ENCODE measurements around the gene RYR3. TPM values are rescaled to one million over a fixed set of nuclear protein-coding genes. Genes with fewer than 3 reads are reported as not detected.
A peak's percentile ranks its signal among the peaks of the same experiment; 100 is the strongest.

The RYR3 gene
- total and polyA plus RNA-seq, 4 donors, result 0.09 to 1.4 (median 0.47) TPM

DNA sequence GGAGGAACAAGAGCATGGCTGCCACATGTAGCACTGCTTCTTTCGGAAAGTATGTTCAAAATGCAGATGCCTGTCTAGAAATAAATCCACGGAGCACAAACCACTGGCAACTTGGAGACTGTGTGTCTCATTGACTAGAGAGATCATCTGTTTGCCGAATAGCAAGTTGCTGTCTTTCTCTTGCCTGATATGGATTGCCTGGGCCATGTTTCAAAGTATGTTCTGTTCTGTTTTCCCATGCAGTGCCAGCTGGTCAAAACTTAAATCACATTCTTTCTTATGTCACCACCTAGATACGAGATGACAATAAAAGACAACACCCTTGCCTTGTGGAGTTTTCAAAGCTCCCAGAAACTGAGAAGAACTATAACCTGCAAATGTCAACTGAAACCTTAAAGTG is 318.9 kb downstream of the RYR3 start:
- Histone ChIP-seq H3K27me3 (ENCODE audit: control insufficient read depth in 3 of 3, insufficient read depth in 3 of 3, low read length in 2 of 3) (no peaks in the 10 kb centered on the region), H3K9ac (ENCODE audit: insufficient read depth in 1 of 2, low read length in 2 of 2) (no peak overlapping the region), H3K4me1 (ENCODE audit: control insufficient read depth in 5 of 5, insufficient read depth in 5 of 5, low read length in 5 of 5) (no peaks in the 10 kb centered on the region), H3K4me3 (no peak overlapping the region), H3K27ac (ENCODE audit: low read depth in 1 of 2, low read length in 1 of 2) (no peak overlapping the region), H3K36me3 (ENCODE audit: control insufficient read depth in 4 of 4, insufficient read depth in 4 of 4, low read length in 4 of 4) (no peaks in the 10 kb centered on the region), H3K9me3 (ENCODE audit: control insufficient read depth in 4 of 4, insufficient read depth in 3 of 4, low read length in 3 of 4) (no peaks in the 10 kb centered on the region)
- DNase-seq, result no peak
- 82 to 87% methylated on average over 4 of the region's 4 CpGs for WGBS, 2 donors
- TF ChIP-seq, protein P1, sequence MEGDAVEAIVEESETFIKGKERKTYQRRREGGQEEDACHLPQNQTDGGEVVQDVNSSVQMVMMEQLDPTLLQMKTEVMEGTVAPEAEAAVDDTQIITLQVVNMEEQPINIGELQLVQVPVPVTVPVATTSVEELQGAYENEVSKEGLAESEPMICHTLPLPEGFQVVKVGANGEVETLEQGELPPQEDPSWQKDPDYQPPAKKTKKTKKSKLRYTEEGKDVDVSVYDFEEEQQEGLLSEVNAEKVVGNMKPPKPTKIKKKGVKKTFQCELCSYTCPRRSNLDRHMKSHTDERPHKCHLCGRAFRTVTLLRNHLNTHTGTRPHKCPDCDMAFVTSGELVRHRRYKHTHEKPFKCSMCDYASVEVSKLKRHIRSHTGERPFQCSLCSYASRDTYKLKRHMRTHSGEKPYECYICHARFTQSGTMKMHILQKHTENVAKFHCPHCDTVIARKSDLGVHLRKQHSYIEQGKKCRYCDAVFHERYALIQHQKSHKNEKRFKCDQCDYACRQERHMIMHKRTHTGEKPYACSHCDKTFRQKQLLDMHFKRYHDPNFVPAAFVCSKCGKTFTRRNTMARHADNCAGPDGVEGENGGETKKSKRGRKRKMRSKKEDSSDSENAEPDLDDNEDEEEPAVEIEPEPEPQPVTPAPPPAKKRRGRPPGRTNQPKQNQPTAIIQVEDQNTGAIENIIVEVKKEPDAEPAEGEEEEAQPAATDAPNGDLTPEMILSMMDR (IDR thresholded peaks at IDR 0.05; ENCODE audit: control extremely low read depth, extremely low read depth), result no peak
- ATAC-seq (ENCODE audit: insufficient read depth, low FRiP score), result no peak

DNA sequence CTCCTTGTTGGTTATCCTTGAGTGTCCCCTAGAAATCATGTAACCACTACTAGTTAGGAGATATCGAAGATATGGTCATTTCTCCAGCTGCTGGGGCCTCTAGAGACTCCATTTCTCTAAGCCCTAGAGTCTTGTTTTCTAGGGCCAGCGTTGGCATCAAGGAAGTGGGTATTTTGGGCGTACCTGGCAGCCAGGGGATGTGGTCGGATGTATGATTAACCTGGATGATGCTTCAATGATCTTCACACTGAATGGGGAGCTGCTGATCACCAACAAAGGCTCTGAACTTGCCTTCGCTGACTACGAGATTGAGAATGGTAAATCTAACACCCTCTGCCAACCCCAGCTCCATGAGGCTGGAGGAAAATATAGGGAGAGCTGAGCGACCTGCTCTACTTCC is 325.5 kb downstream of the RYR3 start:
- no peak overlapping the region for H3K4me3 ChIP-seq
- no peak overlapping the region for H3K9ac ChIP-seq (ENCODE audit: insufficient read depth in 1 of 2, low read length in 2 of 2)
- no peak overlapping the region for H3K27ac ChIP-seq (ENCODE audit: low read depth in 1 of 2, low read length in 1 of 2)
- TF ChIP-seq, protein P1 (IDR thresholded peaks at IDR 0.05; ENCODE audit: control extremely low read depth, extremely low read depth), result no peak
- H3K27me3 ChIP-seq (ENCODE audit: control insufficient read depth in 3 of 3, insufficient read depth in 3 of 3, low read length in 2 of 3), result no peaks in the 10 kb centered on the region
- H3K4me1 ChIP-seq (ENCODE audit: control insufficient read depth in 5 of 5, insufficient read depth in 5 of 5, low read length in 5 of 5), result no peaks in the 10 kb centered on the region
- no peaks in the 10 kb centered on the region for H3K9me3 ChIP-seq (ENCODE audit: control insufficient read depth in 4 of 4, insufficient read depth in 3 of 4, low read length in 3 of 4)
- 72 to 93% methylated on average over 7 of the region's 7 CpGs for WGBS, 2 donors
- no peak for ATAC-seq (ENCODE audit: insufficient read depth, low FRiP score)
- H3K36me3 ChIP-seq (ENCODE audit: control insufficient read depth in 4 of 4, insufficient read depth in 4 of 4, low read length in 4 of 4), result no peaks in the 10 kb centered on the region
- DNase-seq, result no peak

DNA sequence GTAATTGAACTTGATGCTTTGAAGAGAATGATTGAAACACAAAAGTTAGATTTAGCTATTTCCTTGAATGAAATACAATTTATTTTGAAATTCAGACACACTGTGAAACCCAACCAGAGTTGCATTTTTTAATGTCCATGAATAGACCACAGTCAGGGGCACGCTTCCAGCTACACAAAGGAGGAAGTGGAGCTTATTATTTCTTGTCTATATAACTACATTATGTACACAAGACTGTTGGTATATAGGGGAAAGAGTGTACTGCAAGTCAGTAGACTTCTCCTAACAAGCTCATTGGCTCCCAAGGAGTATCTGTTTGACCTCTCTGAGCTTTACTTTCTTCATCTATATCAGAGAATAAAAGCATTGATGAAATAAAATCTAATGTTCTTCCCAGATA is 326.2 kb downstream of the RYR3 start:
- Histone ChIP-seq H3K9me3 (ENCODE audit: control insufficient read depth in 4 of 4, insufficient read depth in 3 of 4, low read length in 3 of 4) (no peaks in the 10 kb centered on the region), H3K4me3 (no peak overlapping the region), H3K27me3 (ENCODE audit: control insufficient read depth in 3 of 3, insufficient read depth in 3 of 3, low read length in 2 of 3) (no peaks in the 10 kb centered on the region), H3K4me1 (ENCODE audit: control insufficient read depth in 5 of 5, insufficient read depth in 5 of 5, low read length in 5 of 5) (no peaks in the 10 kb centered on the region), H3K27ac (ENCODE audit: low read depth in 1 of 2, low read length in 1 of 2) (no peak overlapping the region), H3K9ac (ENCODE audit: insufficient read depth in 1 of 2, low read length in 2 of 2) (no peak overlapping the region), H3K36me3 (ENCODE audit: control insufficient read depth in 4 of 4, insufficient read depth in 4 of 4, low read length in 4 of 4) (no peaks in the 10 kb centered on the region)
- DNase-seq (peak in 1 of 3 donors; percentile 1), ATAC-seq (ENCODE audit: insufficient read depth, low FRiP score) (no peak)
- 23 to 39% methylated on average over 1 of the region's 1 CpG for WGBS, 2 donors
- TF ChIP-seq, protein P1 (IDR thresholded peaks at IDR 0.05; ENCODE audit: control extremely low read depth, extremely low read depth), result no peak

DNA sequence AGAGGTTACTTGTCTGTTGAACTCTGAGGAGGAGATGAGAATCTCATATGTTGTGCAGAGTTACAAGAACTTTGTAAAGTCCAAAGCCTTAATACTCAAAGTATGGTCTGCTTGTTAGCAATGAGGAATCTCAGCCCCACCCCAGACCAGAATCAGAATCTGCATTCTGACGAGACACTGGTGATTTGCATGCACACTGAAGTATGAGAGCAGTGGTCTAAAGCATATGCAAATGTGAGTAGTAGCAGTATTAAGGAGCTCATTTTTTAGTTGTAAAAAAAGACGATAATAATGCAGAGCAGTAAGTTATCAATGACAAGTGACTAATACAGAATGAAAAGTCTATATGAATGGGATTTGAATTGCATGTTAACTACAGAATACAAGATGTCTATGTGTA is 327.7 kb downstream of the RYR3 start:
- Histone ChIP-seq H3K27me3 (ENCODE audit: control insufficient read depth in 3 of 3, insufficient read depth in 3 of 3, low read length in 2 of 3) (no peaks in the 10 kb centered on the region), H3K36me3 (ENCODE audit: control insufficient read depth in 4 of 4, insufficient read depth in 4 of 4, low read length in 4 of 4) (no peaks in the 10 kb centered on the region), H3K4me3 (no peak overlapping the region), H3K9me3 (ENCODE audit: control insufficient read depth in 4 of 4, insufficient read depth in 3 of 4, low read length in 3 of 4) (no peaks in the 10 kb centered on the region), H3K4me1 (ENCODE audit: control insufficient read depth in 5 of 5, insufficient read depth in 5 of 5, low read length in 5 of 5) (no peaks in the 10 kb centered on the region), H3K9ac (ENCODE audit: insufficient read depth in 1 of 2, low read length in 2 of 2) (no peak overlapping the region), H3K27ac (ENCODE audit: low read depth in 1 of 2, low read length in 1 of 2) (no peak overlapping the region)
- 71 to 91% methylated on average over 2 of the region's 2 CpGs for WGBS, 2 donors
- TF ChIP-seq, protein P1 (IDR thresholded peaks at IDR 0.05; ENCODE audit: control extremely low read depth, extremely low read depth), result no peak
- DNase-seq (no peak), ATAC-seq (ENCODE audit: insufficient read depth, low FRiP score) (no peak)

Measured in lung (tissue), 12 donors.